Naive B cell (primary cell): Measurements from ENCODE around the gene CMIP. TPM values are rescaled to one million over a fixed set of nuclear protein-coding genes. Genes with fewer than 3 reads are reported as not detected.
A peak's percentile ranks its signal among the peaks of the same experiment; 100 is the strongest.

Experiments
- ATAC-seq, 2 donors: fragments of 150-1000 bp; cut with Tn5 transposase; 2 replicates each; pipeline ENCODE4 v1.10.0; 2021; ENCODE audit warnings: low read depth in 2 of 2, mild to moderate bottlenecking in 2 of 2, moderate library complexity in 2 of 2
- DNase-seq: peaks from one replicate; pipeline ENCODE4 v3.0.0; 2022
- H3K27ac Mint-ChIP-seq, 6 donors: one replicate each; pipeline ENCODE4 v1.8.0; 2020 to 2022; ENCODE audit warnings: mild to moderate bottlenecking in 6 of 6, mixed read lengths in 6 of 6, moderate library complexity in 5 of 6, inconsistent platforms in 2 of 6
- H3K27me3 Mint-ChIP-seq, 3 donors: one replicate each; pipeline ENCODE4 v1.8.0; 2021 to 2022; ENCODE audit warnings: mixed read lengths in 3 of 3, mild to moderate bottlenecking in 1 of 3
- H3K36me3 Mint-ChIP-seq, 2 donors: one replicate each; pipeline ENCODE4 v1.8.0; 2020 to 2022; ENCODE audit warnings: mixed read lengths in 2 of 2, inconsistent platforms in 1 of 2, mild to moderate bottlenecking in 1 of 2
- H3K4me1 Mint-ChIP-seq, 3 donors: one replicate each; pipeline ENCODE4 v1.8.0; 2020 to 2022; ENCODE audit warnings: mixed read lengths in 3 of 3, inconsistent platforms in 1 of 3, mild to moderate bottlenecking in 1 of 3, moderate library complexity in 1 of 3
- H3K4me3 Mint-ChIP-seq, 8 donors: one replicate each; pipeline ENCODE4 v1.8.0; 2020 to 2022; ENCODE audit warnings: mild to moderate bottlenecking in 8 of 8, mixed read lengths in 8 of 8, moderate library complexity in 8 of 8, inconsistent platforms in 2 of 8
- H3K9me3 Mint-ChIP-seq, 7 donors: one replicate each; pipeline ENCODE4 v1.8.0; 2020 to 2022; ENCODE audit warnings: mixed read lengths in 7 of 7, mild to moderate bottlenecking in 5 of 7, inconsistent platforms in 2 of 7, moderate library complexity in 1 of 7
- polyA plus RNA-seq, 6 donors: library from polyadenylated mRNA; unstranded; fragments of 300-500 nt; fragmentation: Illumina TruSeq; gene quantifications; one replicate each; pipeline ENCODE4 v1.2.3, GENCODE V29; 2021; ENCODE audit warnings: low read depth in 6 of 6

The CMIP gene
- polyA plus RNA-seq, 6 donors from 2014 or later: 0.61 to 2.5 (median 1.3) TPM

DNA sequence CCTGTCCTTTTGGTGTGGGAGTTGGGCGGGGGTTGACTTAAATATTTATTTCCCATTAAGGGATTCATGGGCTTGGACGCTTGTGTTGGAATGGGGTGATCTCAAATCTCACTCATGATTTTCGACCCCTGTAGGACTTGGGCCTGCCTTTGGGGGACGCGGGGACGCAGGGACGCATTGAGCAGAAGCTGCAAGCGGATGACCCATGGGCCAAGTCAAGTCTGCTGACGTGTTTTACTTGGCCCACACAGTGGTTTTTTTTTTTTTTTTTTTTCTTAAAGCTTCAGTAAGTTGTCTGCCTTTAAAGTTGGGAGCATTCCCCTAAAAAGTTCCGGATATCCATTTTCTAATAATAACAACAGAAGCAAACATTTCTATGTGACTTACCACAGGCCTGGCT lies 28.9 kb downstream of the CMIP start:
- DNase-seq (no peak), ATAC-seq (no peak)
- peaks cover 0 to 7% of the 10 kb centered on the region in 2 donors for H3K36me3 Mint-ChIP-seq
- H3K4me3 Mint-ChIP-seq: peak overlapping the region in 2 of 8 donors; percentile 62 to 70
- H3K9me3 Mint-ChIP-seq: peaks cover 0 to under 1% (median 0%) of the 10 kb centered on the region in 7 donors
- peak overlapping the region in 3 of 6 donors; percentile 52 to 69 (median 64) for H3K27ac Mint-ChIP-seq
- H3K27me3 Mint-ChIP-seq: no peaks in the 10 kb centered on the region
- H3K4me1 Mint-ChIP-seq: peaks cover 86 to 98% (median 94%) of the 10 kb centered on the region in 3 donors

DNA sequence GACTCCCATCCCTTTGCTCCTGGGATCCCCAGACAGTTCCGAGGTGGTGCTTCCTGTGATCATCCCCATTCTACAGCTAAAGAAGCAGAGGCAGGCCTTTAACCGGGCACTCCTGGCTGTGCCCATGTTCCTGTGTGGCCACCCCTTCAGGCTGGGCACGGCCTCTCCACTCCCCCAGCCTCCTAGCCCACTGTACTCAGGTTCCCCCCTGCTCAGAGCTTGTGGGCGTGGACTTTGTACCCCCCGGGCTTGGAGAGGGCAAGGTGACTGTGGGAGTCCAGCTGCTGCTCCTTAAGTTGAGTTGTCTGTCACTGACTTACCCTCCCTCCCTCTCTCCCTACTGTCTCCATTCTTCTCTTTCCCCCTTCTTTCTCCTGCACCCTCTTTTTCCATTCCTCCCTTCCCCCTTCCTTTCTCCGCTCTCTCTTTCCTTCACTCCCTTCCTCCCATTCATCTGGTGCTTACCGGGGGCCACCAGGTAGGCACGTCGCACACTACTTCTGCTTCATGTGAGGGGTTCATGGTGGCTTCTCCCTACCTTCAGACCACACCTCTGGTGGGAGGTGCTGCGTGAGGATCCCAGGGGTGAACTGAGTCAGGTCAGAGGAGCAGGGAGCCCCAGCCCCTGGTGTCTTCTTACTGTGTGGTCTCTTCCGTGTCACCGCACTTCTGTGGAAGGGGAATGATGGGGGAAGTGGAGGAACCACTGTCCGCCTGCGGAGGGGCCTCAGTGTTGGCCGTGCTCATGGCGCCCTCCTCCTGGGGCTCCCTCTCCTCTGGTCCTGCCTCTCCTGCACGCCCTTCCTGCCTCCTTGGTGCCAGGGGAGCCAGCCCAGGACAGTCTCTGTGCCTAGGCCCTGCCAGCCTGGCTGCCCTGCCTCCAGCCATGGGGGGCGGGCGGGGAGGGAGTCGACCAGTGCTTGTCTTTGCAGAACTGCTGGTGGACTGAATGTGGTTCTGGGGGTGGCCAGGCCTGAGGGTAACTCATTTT lies 29.7 kb downstream of the CMIP start:
- Mint-ChIP-seq H3K27ac (peak overlapping the region in 4 of 6 donors; percentile 62 to 84 (median 76)), H3K4me1 (peaks cover 86 to 98% (median 94%) of the 10 kb centered on the region in 3 donors), H3K36me3 (peaks cover 0 to 7% of the 10 kb centered on the region in 2 donors), H3K4me3 (peak overlapping the region in 2 of 8 donors; percentile 62 to 86), H3K9me3 (no peaks in the 10 kb centered on the region), H3K27me3 (no peaks in the 10 kb centered on the region)
- no peak for ATAC-seq
- DNase-seq: no peak

DNA sequence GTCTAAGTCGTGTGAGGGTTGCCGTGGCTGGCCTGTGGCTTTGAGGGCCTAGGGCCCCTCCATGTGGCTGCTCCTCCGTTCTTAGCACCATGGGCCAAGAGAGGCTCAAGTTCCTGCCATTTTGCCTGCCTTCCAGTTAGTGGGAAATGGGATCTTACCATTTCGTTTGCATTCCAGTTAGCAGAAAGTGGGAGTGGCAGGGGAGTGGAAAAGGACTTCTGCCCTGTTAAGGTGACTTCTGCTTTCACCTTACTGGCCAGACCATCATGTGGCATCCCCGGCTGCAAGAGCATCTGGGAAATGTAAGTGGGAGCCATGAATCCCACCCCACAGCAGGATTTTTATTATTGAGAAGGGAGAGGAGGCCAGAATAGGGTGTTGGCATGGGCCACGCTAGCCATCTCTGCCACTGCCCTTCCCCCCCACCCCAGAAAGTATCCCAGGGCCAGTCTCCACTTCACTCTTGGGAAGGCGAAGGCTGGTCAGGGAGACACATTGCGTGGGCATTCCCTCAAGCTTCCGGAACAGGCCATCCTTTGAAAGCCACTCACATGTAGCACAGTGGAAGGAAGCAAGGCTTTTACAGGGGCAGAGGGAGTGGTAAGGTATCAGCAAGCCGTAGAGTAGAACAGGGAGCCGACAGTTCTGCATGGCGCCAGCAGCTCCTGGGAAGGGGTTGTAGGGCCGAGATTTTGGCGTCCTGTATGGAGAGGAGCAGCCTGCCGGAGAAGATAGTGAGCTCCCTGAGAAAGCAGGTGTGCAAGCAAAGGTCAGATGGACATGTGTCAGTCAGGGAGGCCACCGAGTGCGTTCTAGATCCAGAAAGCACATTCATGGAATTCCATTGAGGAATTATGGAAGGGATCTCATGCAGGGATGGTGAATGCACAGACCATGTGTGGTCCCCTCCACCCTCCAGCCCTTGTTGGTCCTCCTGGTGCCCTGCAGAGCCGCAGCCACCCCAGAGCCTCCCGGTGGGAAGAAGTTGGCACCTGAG lies 33.4 kb downstream of the CMIP start:
- peaks cover 0 to 11% of the 10 kb centered on the region in 2 donors for H3K36me3 Mint-ChIP-seq
- ATAC-seq (no peak), DNase-seq (no peak)
- peaks cover 0 to 3% (median 0%) of the 10 kb centered on the region in 7 donors for H3K9me3 Mint-ChIP-seq
- H3K27ac Mint-ChIP-seq: peak overlapping the region; percentile 98 to 100 (median 99)
- H3K4me3 Mint-ChIP-seq: peak overlapping the region; percentile 46 to 95 (median 88)
- H3K4me1 Mint-ChIP-seq: peaks cover 85 to 98% (median 96%) of the 10 kb centered on the region in 3 donors
- no peaks in the 10 kb centered on the region for H3K27me3 Mint-ChIP-seq

DNA sequence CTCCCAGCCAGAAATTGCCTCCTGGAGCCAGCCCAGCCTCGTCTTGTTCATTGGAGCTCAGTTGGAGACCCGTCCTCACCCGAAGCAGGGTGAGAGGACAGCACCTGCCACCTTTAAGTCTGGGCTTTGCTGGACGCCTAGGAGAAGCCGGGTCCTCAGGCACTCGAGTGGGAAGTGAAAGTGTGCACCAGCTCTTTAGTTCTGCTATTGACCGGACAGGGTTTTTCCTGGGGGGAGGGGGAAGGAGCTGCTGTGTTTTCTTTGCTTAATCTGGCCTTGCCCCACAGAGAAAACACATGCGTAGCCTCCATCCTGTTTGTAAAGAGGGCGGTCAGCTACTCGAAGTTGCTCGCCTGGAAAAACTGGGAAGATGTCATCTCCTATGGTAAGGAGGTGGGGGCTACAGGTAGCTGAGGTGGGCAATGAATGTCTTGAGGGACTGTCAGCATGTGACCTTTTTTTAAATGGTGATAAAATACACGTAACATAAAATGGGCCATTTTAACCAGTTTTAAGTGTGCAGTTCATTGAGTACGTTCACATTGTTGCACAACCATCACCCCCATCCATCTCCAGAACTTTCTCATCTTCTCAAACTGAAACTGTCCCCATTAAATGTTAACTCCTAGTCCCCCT lies 34.4 kb downstream of the CMIP start:
- Mint-ChIP-seq H3K4me1 (peaks cover 87 to 98% (median 94%) of the 10 kb centered on the region in 3 donors), H3K27me3 (no peaks in the 10 kb centered on the region)
- ATAC-seq: peak; percentile 76 to 77

DNA sequence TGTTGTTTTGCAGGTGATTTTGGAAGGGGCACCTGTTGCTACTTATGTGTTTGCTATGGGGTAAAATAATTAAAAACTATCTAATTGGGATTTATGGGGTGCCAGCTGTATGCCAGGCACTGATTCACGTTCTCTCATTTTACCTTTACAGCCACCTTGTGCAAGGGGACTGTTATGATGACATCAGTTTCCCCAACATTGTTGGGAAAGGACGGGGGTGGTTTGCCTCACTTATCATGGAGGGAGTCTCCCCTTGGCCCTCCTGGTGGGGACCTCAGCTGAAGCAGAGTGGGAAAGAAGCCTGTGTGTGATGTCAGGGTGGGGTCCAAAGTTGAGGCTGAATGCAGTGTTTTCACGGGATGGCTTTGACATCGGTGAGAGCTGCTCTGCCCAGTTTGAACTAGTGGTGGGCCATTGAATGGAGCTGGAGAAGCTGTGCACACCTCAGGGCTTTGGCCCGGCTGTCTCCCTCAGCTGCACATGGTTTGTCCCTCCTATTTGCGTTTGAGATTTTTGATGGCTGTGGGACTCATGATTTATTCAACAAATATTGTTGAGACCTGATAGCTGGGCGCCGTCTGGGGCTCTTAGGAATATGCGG lies 36.1 kb downstream of the CMIP start:
- H3K27me3 Mint-ChIP-seq: no peaks in the 10 kb centered on the region
- peaks cover 0 to 3% (median 0%) of the 10 kb centered on the region in 7 donors for H3K9me3 Mint-ChIP-seq
- ATAC-seq: no peak
- peaks cover 73 to 98% (median 85%) of the 10 kb centered on the region in 3 donors for H3K4me1 Mint-ChIP-seq
- peak overlapping the region; percentile 98 to 100 (median 99) for H3K27ac Mint-ChIP-seq
- peaks cover 0 to 13% of the 10 kb centered on the region in 2 donors for H3K36me3 Mint-ChIP-seq
- H3K4me3 Mint-ChIP-seq: peak overlapping the region; percentile 77 to 89 (median 83)
- DNase-seq: no peak

More for the DNA sequence above, 34.4 kb downstream of the CMIP start:
- Mint-ChIP-seq H3K4me3 (peak overlapping the region; percentile 81 to 95 (median 88)), H3K9me3 (peaks cover 0 to 3% (median 0%) of the 10 kb centered on the region in 7 donors), H3K36me3 (peaks cover 0 to 14% of the 10 kb centered on the region in 2 donors), H3K27ac (peak overlapping the region; percentile 98 to 100 (median 99))
- DNase-seq: peak; percentile 90

DNA sequence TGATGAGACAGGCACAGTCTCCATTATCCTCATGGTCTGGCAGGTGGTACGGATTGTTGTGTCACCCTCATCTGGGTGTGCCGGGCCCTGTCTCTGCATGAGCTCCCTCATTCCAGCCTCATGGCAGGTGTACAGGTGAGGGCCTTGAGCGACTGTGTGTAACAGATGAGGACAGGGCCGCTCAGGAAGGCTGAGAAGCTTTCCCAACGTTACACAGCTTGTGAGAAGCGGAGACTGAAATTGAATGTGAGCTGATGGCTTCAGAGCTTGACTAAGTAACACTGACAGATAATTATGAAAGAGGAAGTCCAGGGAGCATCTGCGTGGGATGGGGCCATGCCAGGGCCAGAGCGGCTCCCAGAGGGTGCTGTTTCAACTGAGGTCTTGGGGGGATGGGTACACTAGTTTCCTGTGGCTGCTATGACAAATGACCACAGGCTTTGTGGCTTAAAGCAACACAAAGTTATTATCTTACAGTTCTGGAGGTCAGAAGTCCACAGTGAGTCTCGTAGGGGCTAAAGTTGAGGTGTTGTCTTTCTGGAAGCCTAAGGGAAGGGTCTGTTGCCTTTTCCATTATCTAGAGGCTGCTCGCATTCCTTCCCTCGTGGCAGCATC lies 36.7 kb downstream of the CMIP start:
- peaks cover 0 to 3% (median 0%) of the 10 kb centered on the region in 7 donors for H3K9me3 Mint-ChIP-seq
- H3K27me3 Mint-ChIP-seq: no peaks in the 10 kb centered on the region
- peak overlapping the region; percentile 67 to 89 (median 83) for H3K4me3 Mint-ChIP-seq
- H3K27ac Mint-ChIP-seq: peak overlapping the region; percentile 98 to 100 (median 99)
- peaks cover 68 to 97% (median 82%) of the 10 kb centered on the region in 3 donors for H3K4me1 Mint-ChIP-seq
- peaks cover 0 to 7% of the 10 kb centered on the region in 2 donors for H3K36me3 Mint-ChIP-seq
- DNase-seq (peak; percentile 85), ATAC-seq (peak; percentile 81 to 82)

DNA sequence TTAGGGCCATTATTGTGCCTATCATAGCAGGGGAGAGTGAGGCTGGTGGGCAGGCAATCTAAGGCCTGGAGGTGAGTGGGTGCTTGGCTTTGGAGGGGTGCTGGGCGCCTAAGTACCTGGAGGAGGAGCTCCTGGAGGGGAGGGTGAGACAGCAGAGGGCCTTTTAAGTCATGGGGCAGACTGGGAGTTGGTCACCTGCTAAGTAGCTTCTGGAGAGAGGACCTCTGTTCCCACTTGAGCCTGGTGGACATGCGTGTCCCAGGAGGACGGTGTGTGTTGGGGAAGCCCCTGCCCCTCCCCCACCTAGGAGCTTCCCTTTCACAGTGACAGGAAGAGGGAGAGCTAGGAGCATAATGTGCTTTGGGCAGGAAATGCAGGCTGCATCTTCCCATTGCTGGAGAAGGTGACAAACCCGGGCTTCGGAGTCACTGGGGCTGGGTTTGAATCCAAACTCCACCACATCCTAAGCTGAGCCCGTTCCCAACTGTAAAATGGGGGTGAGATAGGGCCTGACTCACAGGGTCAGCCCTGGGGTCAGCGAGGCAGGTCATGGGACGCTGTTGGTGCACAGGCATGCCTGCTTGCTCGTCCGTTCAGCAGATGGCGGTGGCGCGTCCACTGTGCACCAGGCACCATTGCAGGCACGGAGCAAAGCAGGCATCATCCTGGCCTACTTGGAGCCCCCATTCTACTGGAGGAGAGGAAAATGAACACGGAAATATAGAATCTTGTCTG lies 37.9 kb downstream of the CMIP start:
- H3K27me3 Mint-ChIP-seq: no peaks in the 10 kb centered on the region
- ATAC-seq (no peak), DNase-seq (no peak)
- peaks cover 59 to 86% (median 75%) of the 10 kb centered on the region in 3 donors for H3K4me1 Mint-ChIP-seq
- peak overlapping the region in 7 of 8 donors; percentile 40 to 87 (median 81) for H3K4me3 Mint-ChIP-seq
- H3K9me3 Mint-ChIP-seq: peaks cover 0 to 3% (median 0%) of the 10 kb centered on the region in 7 donors
- peaks cover 0 to 7% of the 10 kb centered on the region in 2 donors for H3K36me3 Mint-ChIP-seq
- H3K27ac Mint-ChIP-seq: peak overlapping the region; percentile 98 to 100 (median 99)

DNA sequence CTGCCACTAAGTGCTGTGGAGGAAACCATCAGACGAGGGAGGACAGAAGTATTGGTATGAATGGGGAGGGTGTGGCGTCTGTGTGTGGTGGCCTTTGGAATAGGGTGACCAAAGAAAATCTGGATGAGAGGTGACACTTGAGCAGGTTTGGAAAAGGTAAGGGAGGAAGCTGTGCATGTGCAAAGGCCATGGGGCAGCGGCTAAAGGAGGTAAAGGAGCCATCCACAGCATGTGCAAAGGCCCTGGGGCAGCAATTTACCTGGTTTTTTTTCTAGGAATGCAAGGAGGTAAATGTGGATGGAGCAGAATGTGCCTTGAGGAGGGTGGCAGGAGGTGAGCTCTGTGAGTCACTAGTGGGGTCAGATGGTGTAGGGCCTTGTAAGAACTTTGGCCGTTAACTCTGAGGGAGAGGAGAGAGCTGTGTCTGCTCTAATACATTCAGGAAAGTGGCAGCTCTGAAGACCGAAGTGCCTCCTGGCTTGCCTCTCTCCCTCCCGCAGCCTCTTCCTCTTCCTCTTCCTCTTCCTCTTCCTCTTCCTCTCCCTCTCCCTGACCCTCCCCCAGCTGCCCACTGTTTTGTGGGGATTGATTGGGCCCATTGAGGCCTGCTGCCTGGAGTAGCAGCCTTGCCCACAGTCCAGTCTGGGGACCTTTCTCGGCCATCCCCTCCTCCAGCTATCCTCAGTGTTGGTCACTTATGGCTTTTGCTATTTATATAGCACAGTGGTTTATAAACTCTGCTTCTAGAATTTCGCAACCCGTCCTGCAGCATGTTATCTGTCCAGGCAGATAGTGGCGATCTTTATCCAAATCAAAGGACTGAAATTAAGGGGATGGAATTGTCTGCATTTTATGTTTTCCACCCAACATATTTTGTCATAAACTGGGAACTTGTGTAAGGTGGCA lies 38.7 kb downstream of the CMIP start:
- DNase-seq: no peak
- Mint-ChIP-seq H3K27me3 (no peaks in the 10 kb centered on the region), H3K9me3 (peaks cover 0 to 3% (median 0%) of the 10 kb centered on the region in 7 donors), H3K4me3 (peak overlapping the region in 7 of 8 donors; percentile 48 to 81 (median 70)), H3K4me1 (peaks cover 57 to 82% (median 73%) of the 10 kb centered on the region in 3 donors), H3K36me3 (peaks cover 0 to 7% of the 10 kb centered on the region in 2 donors), H3K27ac (peak overlapping the region; percentile 88 to 98 (median 92))
- no peak for ATAC-seq

DNA sequence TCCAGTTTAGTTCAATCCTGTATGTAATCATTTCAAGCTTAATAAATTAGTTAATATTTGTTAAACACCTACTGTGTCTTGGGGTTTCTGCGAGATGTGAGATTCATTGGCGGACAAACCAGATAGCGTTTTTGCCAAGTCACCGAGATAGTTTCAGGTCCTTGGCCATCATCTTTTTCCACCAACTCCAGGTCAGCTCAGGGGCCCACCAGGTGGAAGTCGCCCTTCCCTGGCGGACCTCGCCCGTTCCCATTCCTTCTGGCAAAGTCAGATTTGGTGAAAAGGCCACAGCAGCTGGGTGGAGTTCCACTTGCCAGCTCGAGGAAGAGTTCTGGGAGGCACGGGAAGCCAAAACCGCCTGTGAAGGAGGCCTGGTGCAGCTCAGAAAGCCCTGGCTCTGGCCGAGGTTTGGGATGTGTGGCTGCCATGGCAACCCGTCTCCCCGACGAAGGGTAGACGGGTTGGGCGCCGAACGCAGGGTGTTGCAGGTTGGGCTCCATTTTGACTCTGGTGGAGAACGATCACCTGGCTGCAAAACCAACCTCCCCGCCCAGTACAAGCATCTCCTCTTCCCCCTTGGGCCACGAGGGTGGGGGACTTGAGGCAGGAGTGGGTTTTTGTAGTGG lies 39.5 kb downstream of the CMIP start:
- ATAC-seq: no peak
- peaks cover 0 to 7% of the 10 kb centered on the region in 2 donors for H3K36me3 Mint-ChIP-seq
- no peaks in the 10 kb centered on the region for H3K27me3 Mint-ChIP-seq
- H3K4me3 Mint-ChIP-seq: peak overlapping the region in 1 of 8 donors; percentile 52
- peak overlapping the region in 5 of 6 donors; percentile 32 to 98 (median 92) for H3K27ac Mint-ChIP-seq
- no peak for DNase-seq
- H3K4me1 Mint-ChIP-seq: peaks cover 57 to 82% (median 73%) of the 10 kb centered on the region in 3 donors
- H3K9me3 Mint-ChIP-seq: peaks cover 0 to 3% (median 0%) of the 10 kb centered on the region in 7 donors
